NCI-H146 treated with DMSO at 0.1 percent for 48 hours (cell line): ENCODE data around the gene ATF6.

Source experiments
- DNase-seq: peaks from one replicate; lab custom pipeline; 2025; ENCODE audit not compliant: unreplicated experiment; lab: John Stamatoyannopoulos, UW

Gene ATF6

GRCh38 chr1:161956930-161957329, 190.8 kb downstream of the ATF6 start:
- no peak for DNase-seq

DNA sequence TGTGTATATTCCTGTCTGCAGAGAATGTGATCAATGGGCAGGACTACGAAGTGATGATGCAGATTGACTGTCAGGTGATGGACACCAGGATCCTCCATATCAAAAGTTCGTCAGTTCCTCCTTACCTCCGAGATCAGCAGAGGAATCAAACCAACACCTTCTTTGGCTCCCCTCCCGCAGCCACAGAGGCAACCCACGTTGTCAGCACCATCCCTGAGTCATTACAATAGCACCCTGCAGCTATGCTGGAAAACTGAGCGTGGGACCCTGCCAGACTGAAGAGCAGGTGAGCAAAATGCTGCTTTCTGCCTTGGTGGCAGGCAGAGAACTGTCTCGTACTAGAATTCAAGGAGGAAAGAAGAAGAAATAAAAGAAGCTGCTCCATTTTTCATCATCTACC, 192.3 kb downstream of the ATF6 start:
- DNase-seq = no peak

DNA sequence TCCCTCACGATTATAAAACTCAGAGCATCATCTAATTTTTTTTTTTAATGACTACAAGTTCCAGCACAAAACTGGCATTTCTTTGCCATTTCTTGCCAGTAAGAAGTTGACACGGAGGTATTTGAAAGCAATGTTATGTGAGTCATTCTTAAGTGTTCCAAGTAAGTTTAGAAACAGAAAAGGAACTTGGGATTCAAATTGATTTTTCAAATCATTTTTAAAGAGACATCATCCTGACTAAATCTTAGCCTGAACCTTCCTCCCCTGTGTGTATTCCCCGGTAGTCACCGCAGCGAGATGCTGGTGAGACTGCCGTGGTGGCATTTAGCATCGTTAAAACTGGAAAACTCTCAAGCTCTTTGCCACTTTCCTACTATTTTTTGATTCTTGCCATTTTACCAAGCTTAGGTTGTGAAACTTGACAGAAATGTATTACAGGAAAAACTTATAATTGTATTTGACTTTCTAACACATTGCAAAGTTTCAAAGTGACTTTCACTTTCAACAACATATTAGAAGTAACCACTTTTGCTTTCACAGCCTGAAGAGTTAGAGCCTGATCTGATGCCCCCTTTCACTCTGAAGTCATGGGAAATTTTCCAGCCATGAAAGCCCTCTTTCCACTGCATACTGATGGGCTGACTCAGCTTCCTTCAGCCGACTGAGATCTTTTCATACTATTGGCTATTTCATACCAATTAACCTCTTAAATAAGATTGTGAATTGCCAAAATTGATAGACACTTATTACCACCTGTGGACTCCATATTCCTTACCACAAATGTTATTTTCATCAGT, 196.2 kb downstream of the ATF6 start:
- DNase-seq = no peak

DNA sequence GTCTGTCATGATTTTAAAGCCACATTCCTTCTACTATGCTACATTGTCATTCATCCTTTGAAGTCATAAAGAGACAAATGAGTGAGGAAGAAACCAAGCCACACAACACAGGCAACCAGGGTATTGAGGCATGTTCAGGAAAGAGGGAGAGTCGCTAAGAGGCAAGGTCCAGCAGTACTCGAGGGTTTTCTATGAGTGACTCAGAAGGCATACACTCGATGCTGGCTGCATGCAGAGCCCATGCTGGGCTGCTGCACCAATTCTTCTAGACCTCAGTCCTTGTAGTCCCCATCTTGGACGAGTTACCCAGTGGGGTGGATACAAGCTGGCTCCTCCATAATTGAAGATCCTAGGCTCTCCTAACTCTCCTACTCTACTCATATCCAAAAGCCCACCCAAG, 199.9 kb downstream of the ATF6 start:
- DNase-seq = no peak

- DNase-seq = no peak
These were observed 203.9 kb downstream of the ATF6 start for GRCh38 chr1:161970036-161970435.

GRCh38 chr1:161970633-161971032, 204.5 kb downstream of the ATF6 start:
- no peak for DNase-seq

DNA sequence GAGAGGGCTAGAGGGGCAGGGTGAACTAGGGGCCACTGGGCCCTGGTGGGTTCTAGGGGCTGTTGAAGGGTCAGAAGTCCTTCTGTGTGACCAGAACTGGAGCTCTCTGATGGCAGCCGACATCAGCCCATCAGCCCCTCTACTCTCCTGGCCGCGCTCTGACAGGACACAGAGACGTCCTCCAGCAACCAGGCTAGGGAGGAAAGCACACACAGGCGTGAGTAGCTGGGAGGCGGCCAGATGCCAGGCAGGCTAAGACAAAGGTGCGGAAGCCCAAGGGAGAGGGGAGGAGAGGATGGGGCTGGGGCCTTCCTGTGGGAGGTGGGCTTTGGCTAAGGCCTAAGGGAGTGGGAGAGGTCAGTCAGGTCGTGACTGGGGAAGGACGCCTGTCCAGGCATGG, 206.7 kb downstream of the ATF6 start:
- no peak for DNase-seq

- DNase-seq = no peak
These were observed 208.1 kb downstream of the ATF6 start for GRCh38 chr1:161973924-161974845.

DNA sequence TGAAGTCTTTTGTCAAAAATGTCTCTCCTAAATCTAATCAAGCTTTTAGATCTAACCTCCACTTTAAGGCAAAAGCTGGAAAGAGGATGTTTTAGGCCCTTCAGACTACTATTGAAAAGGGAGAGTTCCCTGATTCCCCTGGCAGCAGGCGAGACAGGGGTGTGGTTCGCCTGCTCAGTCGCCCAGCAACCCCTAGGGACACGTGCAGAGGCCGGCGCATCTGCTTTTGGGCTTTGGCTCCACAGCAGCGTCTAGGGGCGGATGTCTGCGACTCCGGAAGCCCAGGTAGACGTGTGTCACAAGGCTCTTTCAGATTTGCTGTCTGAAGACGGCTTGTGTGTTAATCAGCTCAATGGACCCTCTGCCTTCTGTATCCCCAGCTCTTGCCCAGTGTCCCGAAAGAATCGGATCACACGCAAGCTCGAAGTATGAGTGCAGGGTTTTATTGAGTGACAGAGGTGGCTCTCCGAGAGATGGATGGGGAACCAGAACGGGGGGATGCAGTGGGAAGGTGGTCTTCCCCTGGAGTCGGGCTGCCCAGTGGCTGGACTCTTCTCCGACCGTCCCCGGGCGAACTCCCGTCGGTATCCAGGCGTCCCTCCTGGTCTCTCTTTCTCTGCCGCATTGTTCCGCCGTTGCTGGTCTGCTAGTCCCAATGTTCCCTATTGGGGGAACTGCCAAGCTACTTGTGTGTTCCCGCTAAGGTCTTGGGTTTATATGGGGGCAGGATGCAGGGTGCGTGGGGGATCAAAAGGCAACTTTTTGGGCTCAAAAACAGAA, 212.1 kb downstream of the ATF6 start:
- no peak for DNase-seq

GRCh38 chr1:161981126-161981525, 215.0 kb downstream of the ATF6 start:
- DNase-seq = no peak

DNA sequence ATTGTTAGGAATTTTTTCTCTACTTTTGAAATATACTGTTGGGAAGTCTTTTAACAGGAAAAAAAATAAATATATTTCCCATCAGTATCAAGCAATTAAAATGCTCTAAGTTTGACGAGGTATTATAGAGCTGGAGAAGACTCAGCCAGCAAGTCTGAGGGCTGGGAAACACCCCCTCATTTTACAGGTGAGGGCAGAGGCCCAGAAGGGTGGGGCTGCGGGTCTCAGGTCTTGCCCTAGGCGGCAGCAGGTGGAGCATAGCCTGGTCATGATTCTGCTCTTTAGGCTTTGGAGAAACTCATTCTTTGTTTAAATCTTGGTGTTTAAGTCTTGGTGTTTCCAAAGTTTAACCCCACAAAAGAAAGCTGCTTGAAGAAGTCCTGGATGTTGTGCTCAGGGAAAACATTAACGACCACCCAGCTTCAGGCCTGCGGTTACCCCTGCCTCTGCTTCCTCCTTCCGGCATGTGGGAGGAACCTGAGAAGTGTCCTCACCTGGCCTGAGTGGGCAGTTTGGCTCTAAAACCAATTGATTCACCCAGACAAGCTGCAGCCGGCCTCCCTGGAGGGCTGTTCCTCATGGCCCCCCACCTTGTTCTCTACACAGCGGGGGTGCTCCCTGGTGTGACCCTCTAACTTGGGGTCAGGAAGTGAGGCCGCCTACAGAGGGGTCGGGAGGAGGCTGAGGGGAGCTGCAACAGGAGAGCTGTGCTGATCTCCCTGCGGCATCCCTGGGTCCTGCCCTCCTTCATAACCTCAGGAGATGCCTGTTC, 215.8 kb downstream of the ATF6 start:
- no peak for DNase-seq

DNA sequence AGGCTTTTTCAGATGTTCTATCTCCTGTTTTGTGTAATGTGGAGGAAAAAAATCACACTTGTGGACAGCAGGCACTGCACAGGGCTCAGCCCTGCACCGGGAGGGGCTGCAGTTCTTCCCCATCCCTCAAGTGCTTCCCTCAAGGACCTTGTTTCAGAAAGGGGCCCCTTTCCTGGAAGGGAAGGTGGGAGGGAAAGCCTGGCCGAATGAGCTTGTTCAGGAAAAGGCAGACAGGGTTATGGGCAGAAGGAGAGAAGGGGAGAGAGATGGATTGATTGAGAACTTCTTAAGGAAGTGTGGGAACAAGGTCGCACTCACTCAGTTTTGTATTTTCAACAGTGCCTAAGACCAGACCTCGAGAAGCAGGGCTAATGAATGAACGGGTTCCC, 216.4 kb downstream of the ATF6 start:
- no peak for DNase-seq

- DNase-seq = no peak
These were observed 216.8 kb downstream of the ATF6 start for GRCh38 chr1:161982917-161983316.

DNA sequence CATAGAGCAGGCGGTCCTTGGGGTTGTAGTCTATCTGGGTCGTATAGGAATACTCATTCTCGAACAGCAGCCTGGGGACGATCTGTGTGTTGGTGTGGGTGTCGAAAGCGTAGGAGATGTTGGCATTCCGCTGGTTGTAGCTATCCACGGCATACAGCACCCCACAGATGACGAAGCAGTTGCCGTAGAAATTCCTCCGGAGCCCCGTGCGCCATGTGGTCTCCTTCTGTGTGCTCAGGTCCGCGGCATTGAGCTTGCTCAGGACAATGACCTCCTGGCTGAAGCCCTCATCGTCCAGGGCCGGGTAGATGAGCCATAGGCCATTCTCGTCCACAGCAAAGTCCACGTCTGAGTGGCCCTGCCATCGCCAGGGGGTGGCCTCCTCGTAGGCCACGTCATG, 217.6 kb downstream of the ATF6 start:
- no peak for DNase-seq

- no peak for DNase-seq
These were observed 219.2 kb downstream of the ATF6 start for GRCh38 chr1:161985301-161985822.

- DNase-seq = no peak
These were observed 220.2 kb downstream of the ATF6 start for GRCh38 chr1:161986328-161986727.

DNA sequence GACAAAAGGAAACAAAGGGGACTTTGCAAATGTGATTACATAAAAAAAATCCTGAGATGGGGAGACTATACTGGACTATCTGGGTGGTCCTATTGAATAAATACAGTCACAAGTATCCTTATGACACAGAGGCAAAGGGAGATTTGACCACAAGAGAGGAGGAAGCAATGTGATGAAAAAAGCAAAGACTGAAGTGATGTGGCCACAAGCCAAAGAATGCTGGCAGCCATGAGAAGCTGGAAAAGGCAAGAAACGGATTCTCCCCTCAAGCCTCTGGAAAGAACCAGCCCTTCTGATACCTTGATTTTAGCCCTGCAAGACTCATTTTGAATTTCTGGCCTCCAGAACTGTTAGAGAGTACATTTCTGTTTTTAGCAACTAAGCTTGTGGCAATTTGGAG, 221.2 kb downstream of the ATF6 start:
- no peak for DNase-seq

DNA sequence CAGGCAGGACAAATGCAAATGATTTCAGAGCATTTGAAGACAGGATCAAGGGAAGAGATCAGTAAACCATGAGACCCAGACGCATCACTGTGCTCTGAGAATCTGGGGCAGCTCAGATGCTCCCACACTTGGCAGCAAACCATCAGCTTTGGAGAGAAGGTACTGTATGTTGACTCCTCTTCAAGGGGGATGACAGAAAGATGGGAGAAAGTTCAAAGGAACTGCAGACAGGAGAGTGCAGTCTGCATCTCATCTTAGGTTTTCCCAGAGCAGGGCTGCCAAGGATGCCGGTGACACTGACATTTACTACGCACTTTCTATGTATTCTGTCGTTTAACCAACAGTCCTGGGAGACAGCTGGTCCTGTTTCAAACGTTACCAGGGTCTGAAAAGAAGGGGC, 221.8 kb downstream of the ATF6 start:
- DNase-seq = no peak

DNA sequence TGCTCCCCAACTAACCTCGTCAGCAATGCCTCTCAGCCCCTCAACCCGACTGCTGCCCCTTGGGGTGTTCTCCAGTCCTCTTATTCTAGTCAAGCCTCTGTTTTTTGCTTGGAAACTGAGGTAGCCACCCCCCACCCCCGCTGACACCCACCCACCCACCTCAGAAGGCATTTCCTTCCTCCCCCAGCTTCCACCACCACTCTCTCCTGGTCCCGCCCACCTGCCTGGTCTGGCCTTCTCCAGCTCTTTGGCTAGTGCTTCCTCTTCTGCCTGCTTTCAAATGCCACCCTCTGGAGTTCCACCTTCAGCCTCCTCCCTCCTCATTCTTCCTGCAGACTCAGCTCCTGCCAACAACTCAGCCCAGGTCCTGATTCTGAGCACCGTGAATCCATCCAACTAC, 222.3 kb downstream of the ATF6 start:
- DNase-seq = no peak

DNA sequence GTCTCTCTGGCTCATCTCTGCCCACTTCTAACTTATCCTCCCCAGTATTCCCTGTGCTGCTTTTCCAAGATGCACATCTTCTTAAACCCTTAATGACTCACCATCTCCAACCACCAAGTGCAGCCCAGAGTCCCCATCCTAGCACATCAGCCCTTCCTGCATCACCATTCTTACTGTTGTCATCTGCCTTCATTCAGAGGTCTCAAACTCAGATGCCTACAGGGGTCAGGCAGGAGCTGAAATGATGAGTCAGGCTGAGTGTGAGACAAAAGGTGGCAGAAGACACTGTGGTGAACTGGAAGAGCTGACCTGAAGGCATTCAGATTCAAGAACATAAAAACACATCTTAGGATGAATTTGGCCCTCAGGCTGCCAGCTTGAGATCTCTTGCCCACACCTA, 223.0 kb downstream of the ATF6 start:
- DNase-seq = no peak

DNA sequence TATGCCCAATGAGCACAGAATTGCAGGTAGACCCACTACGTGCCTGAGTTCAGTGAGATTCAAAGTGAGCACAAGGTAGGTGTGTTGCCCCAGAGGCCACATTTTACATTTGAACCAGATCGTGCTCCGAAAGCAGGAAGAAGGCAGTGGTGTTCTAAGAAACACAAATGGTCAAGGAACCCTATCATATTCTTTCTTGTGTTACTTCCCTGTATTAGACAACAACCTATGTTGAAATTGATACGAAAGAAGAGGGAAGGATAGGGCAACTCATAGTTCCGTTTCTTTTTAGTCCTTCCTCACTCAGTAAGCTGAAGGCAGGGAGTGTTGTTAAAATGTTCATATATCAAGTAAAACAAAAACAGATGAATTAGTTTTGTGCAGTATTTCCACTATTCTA, 223.7 kb downstream of the ATF6 start:
- DNase-seq = no peak
